Activated naive CD4-positive, alpha-beta T cell treated with anti-CD3 and anti-CD28 coated beads, Interleukin-2, amount 50 U/mL, for 72 hours (primary cell): ENCODE measurements around the gene MGAT5. TPM values are rescaled to one million over a fixed set of nuclear protein-coding genes. Genes with fewer than 3 reads are reported as not detected.
A peak's percentile ranks its signal among the peaks of the same experiment; 100 is the strongest.

ENCODE experiments used
- ATAC-seq, 2 donors: fragments of 150-1000 bp; cut with Tn5 transposase; 2 replicates each; pipeline ENCODE4 v1.10.0; 2021; ENCODE audit warnings: mild to moderate bottlenecking in 2 of 2, moderate library complexity in 2 of 2
- DNase-seq, 2 donors: peaks; one replicate each; pipeline ENCODE4 v3.0.0; 2021 to 2022; ENCODE audit warnings: low spot score in 2 of 2
- H3K27ac Mint-ChIP-seq, 2 donors: one replicate each; pipeline ENCODE4 v1.8.0; 2022; ENCODE audit warnings: mild to moderate bottlenecking in 2 of 2, mixed read lengths in 2 of 2
- H3K36me3 Mint-ChIP-seq, 2 donors: one replicate each; pipeline ENCODE4 v1.8.0; 2022; ENCODE audit warnings: mixed read lengths in 2 of 2
- H3K9me3 Mint-ChIP-seq, 2 donors: one replicate each; pipeline ENCODE4 v1.8.0; 2022; ENCODE audit warnings: mixed read lengths in 2 of 2
- total RNA-seq, 2 donors: library from RNA; stranded (reverse); gene quantifications; one replicate each; pipeline ENCODE4 v1.2.3, GENCODE V29; 2022

MGAT5 gene
- total RNA-seq, 2 donors from 2014 or later: 11.8 to 13.2 TPM

- DNase-seq (no peak), ATAC-seq (no peak)
- Mint-ChIP-seq H3K27ac (no peak overlapping the region), H3K36me3 (peaks cover 20 to 27% of the 10 kb centered on the region in 2 donors), H3K9me3 (peaks cover 9 to 16% of the 10 kb centered on the region in 2 donors)
Measured at GRCh38 chr2:134227666-134228065, 26.2 kb upstream of the MGAT5 start.

GRCh38 chr2:134228493-134228903, 25.4 kb upstream of the MGAT5 start:
- H3K27ac Mint-ChIP-seq: no peak overlapping the region
- no peak for ATAC-seq
- peaks cover 20 to 27% of the 10 kb centered on the region in 2 donors for H3K36me3 Mint-ChIP-seq
- peaks cover 9 to 16% of the 10 kb centered on the region in 2 donors for H3K9me3 Mint-ChIP-seq
- DNase-seq: no peak

- DNase-seq: no peak
- Mint-ChIP-seq H3K27ac (no peak overlapping the region), H3K36me3 (peaks cover 20 to 27% of the 10 kb centered on the region in 2 donors), H3K9me3 (peaks cover 9 to 16% of the 10 kb centered on the region in 2 donors)
- ATAC-seq: no peak
Measured at GRCh38 chr2:134229540-134229939, 24.3 kb upstream of the MGAT5 start.

- DNase-seq (no peak), ATAC-seq (no peak)
- H3K9me3 Mint-ChIP-seq: peaks cover 9 to 16% of the 10 kb centered on the region in 2 donors
- H3K36me3 Mint-ChIP-seq: peaks cover 20 to 27% of the 10 kb centered on the region in 2 donors
- no peak overlapping the region for H3K27ac Mint-ChIP-seq
Measured at GRCh38 chr2:134230885-134231284, 23.0 kb upstream of the MGAT5 start.

GRCh38 chr2:134231301-134231964, 22.4 kb upstream of the MGAT5 start:
- no peak for ATAC-seq
- no peak overlapping the region for H3K27ac Mint-ChIP-seq
- peaks cover 9 to 16% of the 10 kb centered on the region in 2 donors for H3K9me3 Mint-ChIP-seq

GRCh38 chr2:134231965-134232340, 21.9 kb upstream of the MGAT5 start:
- ATAC-seq (peak in 1 of 2 donors; percentile 52), DNase-seq (no peak)
- Mint-ChIP-seq H3K27ac (peak overlapping the region in 1 of 2 donors; percentile 86), H3K36me3 (peaks cover 20 to 26% of the 10 kb centered on the region in 2 donors), H3K9me3 (peaks cover 9 to 16% of the 10 kb centered on the region in 2 donors)

More at GRCh38 chr2:134231301-134231964, 22.4 kb upstream of the MGAT5 start:
- peaks cover 20 to 27% of the 10 kb centered on the region in 2 donors for H3K36me3 Mint-ChIP-seq
- DNase-seq: no peak

- Mint-ChIP-seq H3K36me3 (peaks cover 18 to 21% of the 10 kb centered on the region in 2 donors), H3K27ac (peak overlapping the region in 1 of 2 donors; percentile 86)
Measured at GRCh38 chr2:134232461-134232860, 21.4 kb upstream of the MGAT5 start.

GRCh38 chr2:134232868-134233727, 20.8 kb upstream of the MGAT5 start:
- DNase-seq: no peak

More at GRCh38 chr2:134232461-134232860, 21.4 kb upstream of the MGAT5 start:
- no peak for ATAC-seq
- DNase-seq: no peak
- peaks cover 9 to 16% of the 10 kb centered on the region in 2 donors for H3K9me3 Mint-ChIP-seq

GRCh38 chr2:134233728-134234136, 20.1 kb upstream of the MGAT5 start:
- Mint-ChIP-seq H3K36me3 (peaks cover 5 to 8% of the 10 kb centered on the region in 2 donors), H3K9me3 (peaks cover 5 to 15% of the 10 kb centered on the region in 2 donors), H3K27ac (peak overlapping the region in 1 of 2 donors; percentile 86)
- DNase-seq (no peak), ATAC-seq (no peak)

More at GRCh38 chr2:134232868-134233727, 20.8 kb upstream of the MGAT5 start:
- peak; percentile 78 to 85 for ATAC-seq
- Mint-ChIP-seq H3K36me3 (peaks cover 12 to 14% of the 10 kb centered on the region in 2 donors), H3K9me3 (peaks cover 6 to 16% of the 10 kb centered on the region in 2 donors), H3K27ac (peak overlapping the region; percentile 76 to 86)

GRCh38 chr2:134234535-134234934, 19.3 kb upstream of the MGAT5 start:
- Mint-ChIP-seq H3K36me3 (peaks cover 3 to 6% of the 10 kb centered on the region in 2 donors), H3K27ac (peak overlapping the region in 1 of 2 donors; percentile 86), H3K9me3 (peaks cover 5 to 10% of the 10 kb centered on the region in 2 donors)
- no peak for DNase-seq
- no peak for ATAC-seq

GRCh38 chr2:134235510-134236144, 18.2 kb upstream of the MGAT5 start:
- H3K9me3 Mint-ChIP-seq: peaks cover 5 to 6% of the 10 kb centered on the region in 2 donors
- no peak overlapping the region for H3K27ac Mint-ChIP-seq
- DNase-seq: no peak
- peak in 1 of 2 donors; percentile 13 for ATAC-seq
- H3K36me3 Mint-ChIP-seq: no peaks in the 10 kb centered on the region

GRCh38 chr2:134238371-134238770, 15.5 kb upstream of the MGAT5 start:
- ATAC-seq: no peak

GRCh38 chr2:134240061-134240460, 13.8 kb upstream of the MGAT5 start:
- ATAC-seq (no peak), DNase-seq (no peak)
- H3K9me3 Mint-ChIP-seq: no peaks in the 10 kb centered on the region
- H3K36me3 Mint-ChIP-seq: no peaks in the 10 kb centered on the region
- no peak overlapping the region for H3K27ac Mint-ChIP-seq

More at GRCh38 chr2:134238371-134238770, 15.5 kb upstream of the MGAT5 start:
- no peaks in the 10 kb centered on the region for H3K36me3 Mint-ChIP-seq
- H3K9me3 Mint-ChIP-seq: no peaks in the 10 kb centered on the region
- no peak overlapping the region for H3K27ac Mint-ChIP-seq
- no peak for DNase-seq

- Mint-ChIP-seq H3K27ac (no peak overlapping the region), H3K36me3 (no peaks in the 10 kb centered on the region), H3K9me3 (no peaks in the 10 kb centered on the region)
- ATAC-seq: no peak
- no peak for DNase-seq
Measured at GRCh38 chr2:134241911-134242310, 12.0 kb upstream of the MGAT5 start.

- Mint-ChIP-seq H3K9me3 (no peaks in the 10 kb centered on the region), H3K27ac (no peak overlapping the region), H3K36me3 (no peaks in the 10 kb centered on the region)
- no peak for DNase-seq
- no peak for ATAC-seq
Measured at GRCh38 chr2:134243244-134243643, 10.6 kb upstream of the MGAT5 start.

- H3K36me3 Mint-ChIP-seq: no peaks in the 10 kb centered on the region
- no peaks in the 10 kb centered on the region for H3K9me3 Mint-ChIP-seq
- no peak for ATAC-seq
- H3K27ac Mint-ChIP-seq: no peak overlapping the region
- no peak for DNase-seq
Measured at GRCh38 chr2:134244086-134244485, 9.8 kb upstream of the MGAT5 start.

GRCh38 chr2:134244587-134244986, 9.3 kb upstream of the MGAT5 start:
- H3K27ac Mint-ChIP-seq: no peak overlapping the region

More at GRCh38 chr2:134244587-134244986, 9.3 kb upstream of the MGAT5 start:
- no peak for ATAC-seq
- no peak for DNase-seq
- Mint-ChIP-seq H3K36me3 (no peaks in the 10 kb centered on the region), H3K9me3 (no peaks in the 10 kb centered on the region)
